K562 (cell line): ENCODE data around the gene STRN3. TPM values are rescaled to one million over a fixed set of nuclear protein-coding genes. Genes with fewer than 3 reads are reported as not detected.

Experiments
- ATAC-seq: fragments of 200-7000 bp; cut with Tn5 transposase; 3 replicates; pipeline ENCODE4 v1.9.1; 2020; ENCODE audit warnings: moderate library complexity
- BruUV-seq: library from RNA; stranded (reverse); fragments of 400-500 nt; replicated peaks from 2 replicates; lab custom pipeline; 2021; lab: Mats Ljungman, UMichigan
- CTCF ChIA-PET: fragments of 300-600 bp; formaldehyde crosslinking; extraction: SDS; loops from one replicate; lab custom pipeline; 2021; ENCODE audit warnings: low intra/inter-chr PET ratio; lab: Yijun Ruan, JAX
- POLR2A ChIA-PET: fragments of 300-600, 350-650 bp; sonication (Branson Sonifier 250); formaldehyde crosslinking; extraction: SDS; loops from one replicate; lab custom pipeline; 2021; ENCODE audit warnings: antibody characterized with exemption, inconsistent platforms; lab: Yijun Ruan, JAX
- DNase-seq, 4 experiments: peaks; one replicate each; pipeline versions ENCODE4 v3.0.0 to v3.0.0-alpha.2; 2011 to 2018; ENCODE audit warnings: low spot score in 3 of 4, mixed read lengths in 3 of 4; ENCODE audit errors: extremely low read depth in 1 of 4
- FAIRE-seq: peaks from 2 replicates; lab custom pipeline; 2011; peaks lifted over from hg19 to GRCh38; lab: Jason Lieb, UNC
- H2AFZ ChIP-seq: 2 replicates; pipeline ENCODE4 v1.6.0; 2011; ENCODE audit warnings: low read depth, low read length, control low read depth, inconsistent platforms
- H3K27ac ChIP-seq: fragments of 200-600 bp; 3 replicates; pipeline ENCODE4 v1.8.0; 2011; ENCODE audit warnings: low read depth, mild to moderate bottlenecking, control low read depth, inconsistent platforms, low read length, moderate library complexity, mixed read lengths; ENCODE audit errors: extremely low read depth
- H3K27me3 ChIP-seq, 2 experiments: fragments of 300-600 bp in 1 of 2; 2 replicates in 1 of 2; 3 replicates in 1 of 2; pipeline versions ENCODE4 v1.6.0 to v1.8.0; 2011; ENCODE audit warnings: inconsistent platforms in 2 of 2, low read length in 2 of 2, mild to moderate bottlenecking in 1 of 2, mixed read lengths in 1 of 2, moderate library complexity in 1 of 2; ENCODE audit not compliant: control insufficient read depth in 2 of 2, insufficient read depth in 2 of 2
- H3K36me3 ChIP-seq: fragments of 300-600 bp; 3 replicates; pipeline ENCODE4 v1.8.0; 2011; ENCODE audit warnings: mild to moderate bottlenecking, low read length, inconsistent platforms; ENCODE audit not compliant: control insufficient read depth, insufficient read depth
- H3K4me1 ChIP-seq, 2 experiments: fragments of 200-600 bp in 1 of 2; replicated peaks in 1 of 2; 2 replicates in 1 of 2; 3 replicates in 1 of 2; pipeline versions ENCODE4 v1.5.1 to v1.8.0; 2011; ENCODE audit warnings: inconsistent platforms in 2 of 2, low read length in 2 of 2, mild to moderate bottlenecking in 1 of 2, mixed read lengths in 1 of 2, moderate library complexity in 1 of 2; ENCODE audit not compliant: control insufficient read depth in 2 of 2, insufficient read depth in 2 of 2
- H3K4me2 ChIP-seq: 2 replicates; pipeline ENCODE4 v1.6.1; 2011; ENCODE audit warnings: low read length, control low read depth, inconsistent platforms, mixed read lengths; ENCODE audit not compliant: insufficient read depth
- H3K4me3 ChIP-seq: fragments of 200-600 bp; sonication (generic), shearing (Covaris generic); 2 replicates; pipeline ENCODE4 v1.5.1; 2016; ENCODE audit warnings: control low read depth, inconsistent platforms
- H3K79me2 ChIP-seq: fragments of 200-600 bp; 3 replicates; pipeline ENCODE4 v1.8.0; 2011; ENCODE audit warnings: low read length, inconsistent platforms; ENCODE audit not compliant: control insufficient read depth, insufficient read depth
- H3K9ac ChIP-seq, 2 experiments: 2 replicates each; pipeline versions ENCODE4 v1.6.0 to v1.6.1; 2011; ENCODE audit warnings: low read depth in 2 of 2, low read length in 2 of 2, control low read depth in 1 of 2, inconsistent platforms in 1 of 2, mild to moderate bottlenecking in 1 of 2, mixed read lengths in 1 of 2; ENCODE audit not compliant: insufficient read depth in 1 of 2
- H3K9me1 ChIP-seq: one replicate; pipeline ENCODE4 v1.6.0; 2011; ENCODE audit warnings: inconsistent platforms, mild to moderate bottlenecking, low read length, moderate library complexity; ENCODE audit not compliant: control insufficient read depth, insufficient read depth
- H3K9me3 ChIP-seq: replicated peaks from 2 replicates; pipeline ENCODE4 v1.5.1; 2011; ENCODE audit warnings: low read depth, low read length, inconsistent platforms; ENCODE audit not compliant: control insufficient read depth, insufficient read depth
- H4K20me1 ChIP-seq: replicated peaks from 2 replicates; pipeline ENCODE4 v1.6.1; 2011; ENCODE audit warnings: low read length, inconsistent platforms, mixed read lengths; ENCODE audit not compliant: control insufficient read depth, insufficient read depth
- DPF2 ChIP-seq: fragments of 450-650 bp; IDR thresholded peaks from 2 replicates; pipeline ENCODE4 v1.6.1; 2016
- E4F1 ChIP-seq: fragments of 250-450 bp; sonication (Bioruptor Pico); IDR thresholded peaks from 2 replicates; pipeline ENCODE4 v1.5.0; 2021; ENCODE audit warnings: mild to moderate bottlenecking, borderline replicate concordance
- FOXO4 ChIP-seq: fragments of 450-650 bp; formaldehyde crosslinking; IDR thresholded peaks from 2 replicates; pipeline ENCODE4 v1.4.0; 2020; ENCODE audit warnings: mild to moderate bottlenecking, moderate library complexity
- HLTF ChIP-seq: fragments of 450-650 bp; IDR thresholded peaks from 2 replicates; pipeline ENCODE4 v1.6.1; 2016
- JUN ChIP-seq, 2 experiments: sonication (generic) in 1 of 2; formaldehyde crosslinking in 1 of 2; IDR thresholded peaks; 2 replicates each; pipeline versions ENCODE4 v1.6.1 to v1.8.0; 2012 to 2022; ENCODE audit warnings: borderline replicate concordance in 2 of 2, mild to moderate bottlenecking in 2 of 2, improper control_type of control experiment in 1 of 2, low read depth in 1 of 2, low read length in 1 of 2, missing genetic modification reagents in 1 of 2
- MTA2 ChIP-seq: fragments of 450-650 bp; IDR thresholded peaks from 2 replicates; pipeline ENCODE4 v1.6.1; 2016; ENCODE audit warnings: low read depth
- NUFIP1 ChIP-seq: fragments of 450-650 bp; IDR thresholded peaks from 2 replicates; pipeline ENCODE4 v1.6.1; 2018; ENCODE audit not compliant: partially characterized antibody
- ZNF316 ChIP-seq: fragments of 450-650 bp; IDR thresholded peaks from 2 replicates; pipeline ENCODE4 v1.6.1; 2016
- ZNF384 ChIP-seq: IDR thresholded peaks from 2 replicates; pipeline ENCODE4 v1.6.1; 2012; ENCODE audit warnings: low read depth, low read length, improper control_type of control experiment
- WGBS: fragments of 100-300 bp; shearing (Covaris generic); methylation state at CpG from one replicate; pipeline ENCODE4 v1.1.6; 2016; ENCODE audit warnings: low coverage, mixed read lengths; ENCODE audit not compliant: insufficient coverage; ENCODE audit errors: missing lambda C conversion rate; 5-methylcytosine and 5-hydroxymethylcytosine counted together
- in situ Hi-C: fragments of 300-500 bp; cut with MboI; formaldehyde crosslinking; loops from 4 replicates; pipeline ENCODE4 v1.15.0; 2018; ENCODE audit warnings: inconsistent platforms, mixed read lengths
- intact Hi-C: fragments of 100-400 bp; cut with micrococcal nuclease; formaldehyde crosslinking; loops from 2 replicates; pipeline ENCODE4 v1.14.2; 2022
- polyA plus RNA-seq, 8 experiments: library from polyadenylated mRNA; depleted of rRNA in 4 of 8; stranded (reverse) in 5 of 8; unstranded in 3 of 8; fragments of >200 nt; fragmentation: Nextera tagmentation in 2 of 8; fragmentation: Illumina TruSeq in 1 of 8; extraction: Ambion mirVana in 2 of 8; extraction: Trizol in 1 of 8; gene quantifications; 2 replicates each; pipeline versions ENCODE4 v1.2.1 to v1.2.3, GENCODE V29; 2011 to 2014; ENCODE audit warnings: inconsistent platforms in 1 of 8, missing spikeins in 1 of 8
- total RNA-seq, 7 experiments: library from RNA; depleted of rRNA in 6 of 7; stranded (reverse); fragments of >200 nt in 6 of 7; fragmentation: Illumina TruSeq in 2 of 7; extraction: Trizol in 2 of 7; gene quantifications; 2 replicates each; pipeline versions ENCODE4 v1.2.1 to v1.2.3, GENCODE V29; 2011 to 2021; ENCODE audit warnings: low replicate concordance in 1 of 7

The STRN3 gene
- total and polyA plus RNA-seq, 9 of the 15 experiments (the other 6 are each of a cell fraction or from before 2014, with no cell fraction given), result 5.9 to 29.1 (median 16.0) TPM

GRCh38 chr14:30914812-30915211, 111.4 kb downstream of the STRN3 start:
- no TSS peak for BruUV-seq
- Histone ChIP-seq H3K27me3 (no peaks in the 10 kb centered on the region), H3K9me3 (no peaks in the 10 kb centered on the region), H3K9me1 (no peaks in the 10 kb centered on the region), H2AFZ (no peak overlapping the region), H3K36me3 (peaks cover 37% of the 10 kb centered on the region), H3K4me3 (no peak overlapping the region), H3K4me1 (no peaks in the 10 kb centered on the region; a peak in 1 of 5 replicates)
- intact Hi-C loops, result no loop called here
- TF ChIP-seq E4F1 (CRISPR knock-in tag) (no peak), ZNF316 (peak; percentile 68)
- TF ChIP-seq, all 486 proteins: peak for 1
- in situ Hi-C loops, result no loop called here
- Histone ChIP-seq H3K27ac (no peak overlapping the region), H3K79me2 (peaks cover 3% of the 10 kb centered on the region; the same call in 1 of the 3 replicates), H3K4me2 (no peak overlapping the region), H3K9ac (no peak overlapping the region), H4K20me1 (no peaks in the 10 kb centered on the region)
- WGBS, result 82% methylated on average over 1 of the region's 1 CpG
- ChIA-PET POLR2A (interaction anchor here (1.1 kb wide), 1 partner anchor 9 kb away, joined by 3 read pairs; no protein-coding TSS in a partner anchor), CTCF (no interaction called here)
- no peak for ATAC-seq
- no peak for DNase-seq
- no peak for FAIRE-seq

GRCh38 chr14:30908826-30909225, 117.4 kb downstream of the STRN3 start:
- FAIRE-seq, result no peak
- no peak for TF ChIP-seq HLTF
- no peak for TF ChIP-seq MTA2
- TF ChIP-seq NUFIP1, result no peak
- TF ChIP-seq ZNF384, result no peak
- no peak for TF ChIP-seq DPF2
- TF ChIP-seq JUN (IDR thresholded peaks at IDR 0.05; ENCODE audit: borderline replicate concordance, low read depth, low read length), result no peak
- TF ChIP-seq JUN (CRISPR knock-in tag; IDR thresholded peaks at IDR 0.05; ENCODE audit: borderline replicate concordance), result no peak
- TF ChIP-seq FOXO4, result no peak

More at GRCh38 chr14:30908826-30909225, 117.4 kb downstream of the STRN3 start:
- Histone ChIP-seq H3K4me2 (no peak overlapping the region), H3K9me3 (no peaks in the 10 kb centered on the region), H3K27ac (no peak overlapping the region), H3K9ac (no peak overlapping the region), H3K9me1 (no peaks in the 10 kb centered on the region), H4K20me1 (no peaks in the 10 kb centered on the region), H3K79me2 (peaks cover 3% of the 10 kb centered on the region; the same call in 1 of the 3 replicates), H3K27me3 (no peaks in the 10 kb centered on the region), H3K4me3 (no peak overlapping the region), H3K36me3 (peaks cover 72% of the 10 kb centered on the region), H2AFZ (no peak overlapping the region), H3K4me1 (peaks cover 0 to 6% of the 10 kb centered on the region in 2 experiments; a peak in 2 of 5 replicates)
- no peak for DNase-seq
- intact Hi-C loops (loop anchor here (5.0 kb wide), 2 partner anchors 173 to 347 kb away; no protein-coding TSS in a partner anchor), in situ Hi-C loops (no loop called here)
- no peak for ATAC-seq
- 81% methylated on average over 2 of the region's 2 CpGs for WGBS
- BruUV-seq, result no TSS peak
- CTCF ChIA-PET, result no interaction called here
- POLR2A ChIA-PET, result interaction anchor here (1.0 kb wide), 1 partner anchor 14 kb away, joined by 3 read pairs; no protein-coding TSS in a partner anchor
